GM18505 (cell line): Measurements from ENCODE around the gene FOXA3.
"Not testable (repeated sequence)": the region's sequence is repeated elsewhere in the genome, so short reads cannot be mapped to it uniquely, and the experiment has no call there.

ENCODE experiments used
- ATAC-seq: cut with Tn5 transposase; IDR thresholded peaks from one replicate; pipeline ENCODE4 v1.9.1; 2021; ENCODE audit not compliant: unreplicated experiment
- POLR2A ChIP-seq: IDR thresholded peaks from 4 replicates; pipeline ENCODE4 v1.6.1; 2011; ENCODE audit warnings: borderline replicate concordance; ENCODE audit not compliant: insufficient read depth, insufficient read length; ENCODE audit errors: extremely low read depth

FOXA3 gene

GRCh38 chr19:45854167-45854778, 9.9 kb upstream of the FOXA3 start:
- TF ChIP-seq POLR2A: no peak
- no peak for ATAC-seq

- ATAC-seq: no peak
- TF ChIP-seq POLR2A: no peak
These were observed 3.5 kb upstream of the FOXA3 start for GRCh38 chr19:45860359-45861259.

GRCh38 chr19:45862271-45862563, 1.9 kb upstream of the FOXA3 start:
- ATAC-seq: no peak

GRCh38 chr19:45862564-45863334, 1.4 kb upstream of the FOXA3 start, which contains the start of gene SYMPK:
Gene SYMPK (minus strand): TSS chr19:45863147. CDS start chr19:45854495, 8,652 bp downstream.
- peak; percentile 75 for TF ChIP-seq POLR2A
- ATAC-seq: peak; percentile 86

More at GRCh38 chr19:45862271-45862563, 1.9 kb upstream of the FOXA3 start:
- TF ChIP-seq POLR2A: no peak

- no peak for TF ChIP-seq POLR2A
- no peak for ATAC-seq
These were observed 739 bp upstream of the FOXA3 start for GRCh38 chr19:45863335-45863839.

- no peak for ATAC-seq
- no peak for TF ChIP-seq POLR2A
These were observed 530 bp downstream of the FOXA3 start for GRCh38 chr19:45864629-45865082.

GRCh38 chr19:45865269-45865948, 1.3 kb downstream of the FOXA3 start:
- no peak for ATAC-seq
- TF ChIP-seq POLR2A: no peak

GRCh38 chr19:45866400-45867176, 2.5 kb downstream of the FOXA3 start:
- no peak for TF ChIP-seq POLR2A
- ATAC-seq: no peak

- ATAC-seq: not testable (repeated sequence)
These were observed 3.1 kb downstream of the FOXA3 start for GRCh38 chr19:45867241-45867640.

- no peak for ATAC-seq
- no peak for TF ChIP-seq POLR2A
These were observed 6.7 kb downstream of the FOXA3 start for GRCh38 chr19:45870798-45871197.

- ATAC-seq: no peak
- TF ChIP-seq POLR2A: no peak
These were observed 8.2 kb downstream of the FOXA3 start for GRCh38 chr19:45872095-45872919.
